Measurements from ENCODE around the gene CDH11. TPM values are rescaled to one million over a fixed set of nuclear protein-coding genes. Genes with fewer than 3 reads are reported as not detected.

CDH11 gene
- total and polyA plus RNA-seq, 2 experiments from 2014 or later, result 3.5 to 19.6 TPM

DNA sequence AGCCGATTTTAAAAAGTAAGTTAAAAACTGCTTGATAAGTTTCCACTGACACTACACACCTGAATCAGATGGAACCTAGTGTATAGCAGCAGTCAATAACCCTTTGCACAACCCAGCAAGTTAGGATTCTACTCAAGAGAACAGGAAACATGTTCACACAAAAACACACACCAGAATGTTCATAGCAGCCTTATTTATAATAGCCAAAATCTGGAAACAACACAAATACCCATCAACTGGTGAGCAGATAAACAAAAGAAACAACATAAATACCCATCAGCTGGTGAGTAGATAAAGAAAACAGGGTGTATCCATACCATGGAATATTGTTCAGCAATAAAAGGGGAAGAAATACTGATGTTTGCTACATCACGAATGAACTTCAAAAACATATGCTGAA, 2.7 kb upstream of the CDH11 start (continued):
- TF ChIP-seq, protein P1, sequence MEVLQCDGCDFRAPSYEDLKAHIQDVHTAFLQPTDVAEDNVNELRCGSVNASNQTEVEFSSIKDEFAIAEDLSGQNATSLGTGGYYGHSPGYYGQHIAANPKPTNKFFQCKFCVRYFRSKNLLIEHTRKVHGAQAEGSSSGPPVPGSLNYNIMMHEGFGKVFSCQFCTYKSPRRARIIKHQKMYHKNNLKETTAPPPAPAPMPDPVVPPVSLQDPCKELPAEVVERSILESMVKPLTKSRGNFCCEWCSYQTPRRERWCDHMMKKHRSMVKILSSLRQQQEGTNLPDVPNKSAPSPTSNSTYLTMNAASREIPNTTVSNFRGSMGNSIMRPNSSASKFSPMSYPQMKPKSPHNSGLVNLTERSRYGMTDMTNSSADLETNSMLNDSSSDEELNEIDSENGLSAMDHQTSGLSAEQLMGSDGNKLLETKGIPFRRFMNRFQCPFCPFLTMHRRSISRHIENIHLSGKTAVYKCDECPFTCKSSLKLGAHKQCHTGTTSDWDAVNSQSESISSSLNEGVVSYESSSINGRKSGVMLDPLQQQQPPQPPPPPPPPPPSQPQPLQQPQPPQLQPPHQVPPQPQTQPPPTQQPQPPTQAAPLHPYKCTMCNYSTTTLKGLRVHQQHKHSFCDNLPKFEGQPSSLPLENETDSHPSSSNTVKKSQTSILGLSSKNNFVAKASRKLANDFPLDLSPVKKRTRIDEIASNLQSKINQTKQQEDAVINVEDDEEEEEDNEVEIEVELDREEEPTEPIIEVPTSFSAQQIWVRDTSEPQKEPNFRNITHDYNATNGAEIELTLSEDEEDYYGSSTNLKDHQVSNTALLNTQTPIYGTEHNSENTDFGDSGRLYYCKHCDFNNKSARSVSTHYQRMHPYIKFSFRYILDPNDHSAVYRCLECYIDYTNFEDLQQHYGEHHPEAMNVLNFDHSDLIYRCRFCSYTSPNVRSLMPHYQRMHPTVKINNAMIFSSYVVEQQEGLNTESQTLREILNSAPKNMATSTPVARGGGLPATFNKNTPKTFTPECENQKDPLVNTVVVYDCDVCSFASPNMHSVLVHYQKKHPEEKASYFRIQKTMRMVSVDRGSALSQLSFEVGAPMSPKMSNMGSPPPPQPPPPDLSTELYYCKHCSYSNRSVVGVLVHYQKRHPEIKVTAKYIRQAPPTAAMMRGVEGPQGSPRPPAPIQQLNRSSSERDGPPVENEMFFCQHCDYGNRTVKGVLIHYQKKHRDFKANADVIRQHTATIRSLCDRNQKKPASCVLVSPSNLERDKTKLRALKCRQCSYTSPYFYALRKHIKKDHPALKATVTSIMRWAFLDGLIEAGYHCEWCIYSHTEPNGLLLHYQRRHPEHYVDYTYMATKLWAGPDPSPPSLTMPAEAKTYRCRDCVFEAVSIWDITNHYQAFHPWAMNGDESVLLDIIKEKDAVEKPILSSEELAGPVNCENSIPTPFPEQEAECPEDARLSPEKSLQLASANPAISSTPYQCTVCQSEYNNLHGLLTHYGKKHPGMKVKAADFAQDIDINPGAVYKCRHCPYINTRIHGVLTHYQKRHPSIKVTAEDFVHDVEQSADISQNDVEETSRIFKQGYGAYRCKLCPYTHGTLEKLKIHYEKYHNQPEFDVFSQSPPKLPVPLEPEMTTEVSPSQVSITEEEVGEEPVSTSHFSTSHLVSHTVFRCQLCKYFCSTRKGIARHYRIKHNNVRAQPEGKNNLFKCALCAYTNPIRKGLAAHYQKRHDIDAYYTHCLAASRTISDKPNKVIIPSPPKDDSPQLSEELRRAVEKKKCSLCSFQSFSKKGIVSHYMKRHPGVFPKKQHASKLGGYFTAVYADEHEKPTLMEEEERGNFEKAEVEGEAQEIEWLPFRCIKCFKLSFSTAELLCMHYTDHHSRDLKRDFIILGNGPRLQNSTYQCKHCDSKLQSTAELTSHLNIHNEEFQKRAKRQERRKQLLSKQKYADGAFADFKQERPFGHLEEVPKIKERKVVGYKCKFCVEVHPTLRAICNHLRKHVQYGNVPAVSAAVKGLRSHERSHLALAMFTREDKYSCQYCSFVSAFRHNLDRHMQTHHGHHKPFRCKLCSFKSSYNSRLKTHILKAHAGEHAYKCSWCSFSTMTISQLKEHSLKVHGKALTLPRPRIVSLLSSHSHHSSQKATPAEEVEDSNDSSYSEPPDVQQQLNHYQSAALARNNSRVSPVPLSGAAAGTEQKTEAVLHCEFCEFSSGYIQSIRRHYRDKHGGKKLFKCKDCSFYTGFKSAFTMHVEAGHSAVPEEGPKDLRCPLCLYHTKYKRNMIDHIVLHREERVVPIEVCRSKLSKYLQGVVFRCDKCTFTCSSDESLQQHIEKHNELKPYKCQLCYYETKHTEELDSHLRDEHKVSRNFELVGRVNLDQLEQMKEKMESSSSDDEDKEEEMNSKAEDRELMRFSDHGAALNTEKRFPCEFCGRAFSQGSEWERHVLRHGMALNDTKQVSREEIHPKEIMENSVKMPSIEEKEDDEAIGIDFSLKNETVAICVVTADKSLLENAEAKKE (CRISPR knock-in tag; IDR thresholded peaks at IDR 0.05), result no peak
- TF ChIP-seq, protein P2, sequence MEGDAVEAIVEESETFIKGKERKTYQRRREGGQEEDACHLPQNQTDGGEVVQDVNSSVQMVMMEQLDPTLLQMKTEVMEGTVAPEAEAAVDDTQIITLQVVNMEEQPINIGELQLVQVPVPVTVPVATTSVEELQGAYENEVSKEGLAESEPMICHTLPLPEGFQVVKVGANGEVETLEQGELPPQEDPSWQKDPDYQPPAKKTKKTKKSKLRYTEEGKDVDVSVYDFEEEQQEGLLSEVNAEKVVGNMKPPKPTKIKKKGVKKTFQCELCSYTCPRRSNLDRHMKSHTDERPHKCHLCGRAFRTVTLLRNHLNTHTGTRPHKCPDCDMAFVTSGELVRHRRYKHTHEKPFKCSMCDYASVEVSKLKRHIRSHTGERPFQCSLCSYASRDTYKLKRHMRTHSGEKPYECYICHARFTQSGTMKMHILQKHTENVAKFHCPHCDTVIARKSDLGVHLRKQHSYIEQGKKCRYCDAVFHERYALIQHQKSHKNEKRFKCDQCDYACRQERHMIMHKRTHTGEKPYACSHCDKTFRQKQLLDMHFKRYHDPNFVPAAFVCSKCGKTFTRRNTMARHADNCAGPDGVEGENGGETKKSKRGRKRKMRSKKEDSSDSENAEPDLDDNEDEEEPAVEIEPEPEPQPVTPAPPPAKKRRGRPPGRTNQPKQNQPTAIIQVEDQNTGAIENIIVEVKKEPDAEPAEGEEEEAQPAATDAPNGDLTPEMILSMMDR (conservative IDR thresholded peaks at IDR 0.05; ENCODE audit: low read depth in 2 of 2), result no peak
- TF ChIP-seq NANOG (IDR thresholded peaks at IDR 0.05; ENCODE audit: borderline replicate concordance), result no peak
- no peak for TF ChIP-seq POLR2AphosphoS5 (IDR thresholded peaks at IDR 0.05; ENCODE audit: low read depth)

DNA sequence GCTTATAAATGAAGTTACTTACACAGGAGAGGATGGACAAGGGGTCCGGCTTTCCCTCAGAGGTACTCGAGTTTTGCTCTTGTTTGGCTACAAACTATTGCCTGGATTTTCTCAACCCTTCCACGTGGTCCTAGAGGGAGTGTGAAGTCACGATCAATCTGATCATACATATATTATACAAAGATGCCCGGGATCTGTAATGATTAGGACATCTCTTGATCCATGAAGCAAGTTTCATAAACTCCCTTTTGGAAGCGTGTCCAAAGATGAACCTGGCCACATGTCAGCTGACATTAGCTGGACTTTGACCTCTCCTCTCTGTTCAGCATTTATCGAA, 2.3 kb upstream of the CDH11 start:
- Histone ChIP-seq H2AFZ (peak overlapping the region; percentile 99), H3K4me2 (peak overlapping the region; percentile 97), H3K4me1 (ENCODE audit: insufficient read depth) (peaks cover 13% of the 10 kb centered on the region), H3K27ac (ENCODE audit: low read depth) (no peak overlapping the region), H3K4me3 (peak overlapping the region; percentile 87), H3K27me3 (ENCODE audit: insufficient read depth) (peaks cover 69% of the 10 kb centered on the region), H3K79me2 (replicated peaks; ENCODE audit: insufficient read depth) (no peaks in the 10 kb centered on the region), H3K9me2 (ENCODE audit: insufficient read depth) (no peaks in the 10 kb centered on the region), H3K36me3 (ENCODE audit: insufficient read depth) (no peaks in the 10 kb centered on the region), H3F3A (replicated peaks; ENCODE audit: low read depth) (no peaks in the 10 kb centered on the region), H4K20me1 (replicated peaks; ENCODE audit: insufficient read depth) (no peaks in the 10 kb centered on the region)
- DNase-seq (ENCODE audit: low spot score) (no peak), ATAC-seq (no peak)
- Mint-ChIP-seq H3K9me3 (no peaks in the 10 kb centered on the region), H3K4me3 (peak overlapping the region; percentile 90), H3K27ac (no peak overlapping the region), H3K4me1 (peaks cover 16% of the 10 kb centered on the region), H3K36me3 (ENCODE audit: low read depth) (no peaks in the 10 kb centered on the region), H3K27me3 (ENCODE audit: insufficient read depth, low read depth, poor library complexity) (peaks cover 51% of the 10 kb centered on the region)
- TF ChIP-seq, protein P3, sequence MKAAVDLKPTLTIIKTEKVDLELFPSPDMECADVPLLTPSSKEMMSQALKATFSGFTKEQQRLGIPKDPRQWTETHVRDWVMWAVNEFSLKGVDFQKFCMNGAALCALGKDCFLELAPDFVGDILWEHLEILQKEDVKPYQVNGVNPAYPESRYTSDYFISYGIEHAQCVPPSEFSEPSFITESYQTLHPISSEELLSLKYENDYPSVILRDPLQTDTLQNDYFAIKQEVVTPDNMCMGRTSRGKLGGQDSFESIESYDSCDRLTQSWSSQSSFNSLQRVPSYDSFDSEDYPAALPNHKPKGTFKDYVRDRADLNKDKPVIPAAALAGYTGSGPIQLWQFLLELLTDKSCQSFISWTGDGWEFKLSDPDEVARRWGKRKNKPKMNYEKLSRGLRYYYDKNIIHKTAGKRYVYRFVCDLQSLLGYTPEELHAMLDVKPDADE (IDR thresholded peaks at IDR 0.05), result no peak
- TF ChIP-seq STAT1 (IDR thresholded peaks at IDR 0.05; ENCODE audit: unreplicated experiment) (no peak), CREB1 (CRISPR knock-in tag; IDR thresholded peaks at IDR 0.05; ENCODE audit: low read depth) (no peak), JUNB (IDR thresholded peaks at IDR 0.05; ENCODE audit: unreplicated experiment) (no peak)
- TF ChIP-seq, protein P1 (CRISPR knock-in tag; IDR thresholded peaks at IDR 0.05), result no peak
